Panc1 (cell line): Measurements from ENCODE around the gene KIF12. TPM values are rescaled to one million over a fixed set of nuclear protein-coding genes. Genes with fewer than 3 reads are reported as not detected.

Experiments used
- ATAC-seq: fragments of 200-7000 bp; cut with Tn5 transposase; 2 replicates; pipeline ENCODE4 v1.9.1; 2020; ENCODE audit warnings: mild to moderate bottlenecking, moderate library complexity
- BruUV-seq: library from RNA; stranded (reverse); fragments of 400-500 nt; replicated peaks from 2 replicates; lab custom pipeline; 2021; lab: Mats Ljungman, UMichigan
- CTCF ChIA-PET: fragments of 300-600 bp; sonication (Branson Sonifier 250); formaldehyde crosslinking; loops from one replicate; lab custom pipeline; 2022; ENCODE audit warnings: antibody characterized with exemption; lab: Charles Lee
- POLR2A ChIA-PET: fragments of 300-600 bp; sonication (Branson Sonifier 250); formaldehyde crosslinking; loops from one replicate; lab custom pipeline; 2022; ENCODE audit warnings: antibody characterized with exemption; lab: Charles Lee
- DNase-seq: peaks from one replicate; pipeline ENCODE4 v3.0.0-alpha.2; 2010; ENCODE audit warnings: low read depth, low spot score
- H3K27ac ChIP-seq: 2 replicates; pipeline ENCODE4 v1.5.1; 2011; ENCODE audit warnings: mild to moderate bottlenecking, low read length, inconsistent platforms
- H3K27me3 ChIP-seq: fragments of 200-500 bp; sonication (Bioruptor generic); 2 replicates; pipeline ENCODE4 v1.6.0; 2014; ENCODE audit warnings: low read length, inconsistent platforms; ENCODE audit not compliant: control insufficient read depth, insufficient read depth
- H3K36me3 ChIP-seq: fragments of 200-500 bp; sonication (Bioruptor generic); 2 replicates; pipeline ENCODE4 v1.5.1; 2014; ENCODE audit warnings: inconsistent platforms, mild to moderate bottlenecking, low read length, moderate library complexity; ENCODE audit not compliant: control insufficient read depth, insufficient read depth
- H3K4me1 ChIP-seq: 2 replicates; pipeline ENCODE4 v1.5.1; 2011; ENCODE audit warnings: inconsistent platforms, mild to moderate bottlenecking, low read length, moderate library complexity; ENCODE audit not compliant: control insufficient read depth, insufficient read depth
- H3K4me3 ChIP-seq, 2 experiments: 2 replicates each; pipeline ENCODE4 v1.5.1; 2011 to 2012; ENCODE audit warnings: low read depth in 2 of 2, low read length in 2 of 2, mild to moderate bottlenecking in 2 of 2, inconsistent platforms in 1 of 2, moderate library complexity in 1 of 2
- H3K9me3 ChIP-seq: fragments of 200-500 bp; sonication (Bioruptor generic); 2 replicates; pipeline ENCODE4 v1.5.1; 2014; ENCODE audit warnings: low read depth, mild to moderate bottlenecking, inconsistent platforms, low read length, moderate library complexity; ENCODE audit not compliant: control insufficient read depth, insufficient read depth
- POLR2AphosphoS5 ChIP-seq: IDR thresholded peaks from 2 replicates; pipeline ENCODE4 v1.6.1; 2012; ENCODE audit warnings: mild to moderate bottlenecking, low read depth, low read length, moderate library complexity
- SIN3A ChIP-seq: IDR thresholded peaks from 2 replicates; pipeline ENCODE4 v1.6.1; 2012; ENCODE audit warnings: low read depth, mild to moderate bottlenecking, low read length, moderate library complexity, borderline replicate concordance; ENCODE audit not compliant: insufficient read depth
- TCF7L2 ChIP-seq: IDR thresholded peaks from 2 replicates; pipeline ENCODE4 v1.6.1; 2011; ENCODE audit warnings: mild to moderate bottlenecking, low read depth, low read length, inconsistent platforms
- in situ Hi-C: cut with HindIII; loops from 2 replicates; pipeline ENCODE4 v1.10.0; 2016; ENCODE audit warnings: low sequenced_read_pairs, low pct_unique_long_range_greater_than_20kb
- intact Hi-C: fragments of 100-400 bp; cut with micrococcal nuclease; formaldehyde crosslinking; loops from one replicate; pipeline ENCODE4 v1.10.0; 2022; ENCODE audit not compliant: unreplicated experiment
- total RNA-seq: library from RNA; stranded (reverse); gene quantifications from one replicate; pipeline ENCODE4 v1.2.1, GENCODE V29; 2021; ENCODE audit not compliant: unreplicated experiment
- TF ChIP-seq, protein P1 (sequence below): fragments of 450-650 bp; IDR thresholded peaks from 2 replicates; pipeline ENCODE4 v1.5.1; 2017; ENCODE audit warnings: mild to moderate bottlenecking
- TF ChIP-seq, protein P2 (sequence below), 2 experiments: IDR thresholded peaks; 2 replicates each; pipeline ENCODE4 v1.6.1; 2011 to 2012; ENCODE audit warnings: low read depth in 2 of 2, control low read depth in 1 of 2, low read length in 1 of 2, mild to moderate bottlenecking in 1 of 2, moderate library complexity in 1 of 2; ENCODE audit not compliant: insufficient read depth in 1 of 2

KIF12 gene
- total RNA-seq, 1 experiment from 2014 or later = 0.87 TPM

DNA sequence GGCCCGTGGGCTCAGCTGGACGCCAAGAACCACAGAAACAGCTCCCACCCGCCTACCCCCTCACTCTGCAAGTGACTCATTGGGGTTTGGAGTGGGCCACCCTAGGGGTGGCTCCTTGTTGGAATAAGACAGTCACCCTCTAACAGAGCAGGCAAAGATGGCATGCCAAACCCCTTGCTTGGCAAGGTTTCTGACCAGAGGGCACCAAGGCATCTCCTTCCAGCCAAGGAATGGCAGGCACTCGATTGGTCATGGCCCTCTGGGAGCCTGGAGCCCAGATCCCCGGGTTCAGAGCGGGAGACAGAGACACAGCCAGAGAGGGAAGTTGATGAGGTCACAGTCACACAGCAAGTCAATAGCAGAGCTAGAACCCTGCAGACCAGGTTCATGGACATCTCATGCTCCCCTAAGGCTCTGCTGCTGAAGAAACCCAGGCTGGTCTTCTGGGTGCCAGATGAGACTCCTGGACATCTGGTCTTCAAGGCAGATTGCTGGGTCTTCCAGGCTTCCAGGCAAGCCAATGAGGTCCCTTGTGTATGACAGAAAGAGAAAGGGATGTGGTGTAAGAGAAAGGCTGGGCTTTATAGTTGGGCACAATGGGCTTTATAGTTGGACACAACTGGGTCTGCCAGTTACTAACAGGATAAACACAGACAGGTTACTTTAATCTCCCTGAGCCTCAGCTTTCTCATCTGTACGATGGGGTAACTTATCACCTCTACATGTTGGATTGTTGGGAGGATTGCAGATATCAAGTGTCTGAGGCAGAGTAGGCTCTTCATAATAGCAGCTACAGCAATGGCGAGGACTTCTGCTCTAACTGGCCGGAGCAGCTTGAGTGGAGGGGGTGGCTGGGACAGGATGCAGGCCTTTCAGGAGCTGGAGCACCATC is 23.3 kb upstream of the KIF12 start:
- no peak overlapping the region for H3K4me3 ChIP-seq
- ChIA-PET CTCF (no interaction called here), POLR2A (no interaction called here)
- in situ Hi-C loops = no loop called here
- TF ChIP-seq, protein P1, sequence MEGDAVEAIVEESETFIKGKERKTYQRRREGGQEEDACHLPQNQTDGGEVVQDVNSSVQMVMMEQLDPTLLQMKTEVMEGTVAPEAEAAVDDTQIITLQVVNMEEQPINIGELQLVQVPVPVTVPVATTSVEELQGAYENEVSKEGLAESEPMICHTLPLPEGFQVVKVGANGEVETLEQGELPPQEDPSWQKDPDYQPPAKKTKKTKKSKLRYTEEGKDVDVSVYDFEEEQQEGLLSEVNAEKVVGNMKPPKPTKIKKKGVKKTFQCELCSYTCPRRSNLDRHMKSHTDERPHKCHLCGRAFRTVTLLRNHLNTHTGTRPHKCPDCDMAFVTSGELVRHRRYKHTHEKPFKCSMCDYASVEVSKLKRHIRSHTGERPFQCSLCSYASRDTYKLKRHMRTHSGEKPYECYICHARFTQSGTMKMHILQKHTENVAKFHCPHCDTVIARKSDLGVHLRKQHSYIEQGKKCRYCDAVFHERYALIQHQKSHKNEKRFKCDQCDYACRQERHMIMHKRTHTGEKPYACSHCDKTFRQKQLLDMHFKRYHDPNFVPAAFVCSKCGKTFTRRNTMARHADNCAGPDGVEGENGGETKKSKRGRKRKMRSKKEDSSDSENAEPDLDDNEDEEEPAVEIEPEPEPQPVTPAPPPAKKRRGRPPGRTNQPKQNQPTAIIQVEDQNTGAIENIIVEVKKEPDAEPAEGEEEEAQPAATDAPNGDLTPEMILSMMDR = no peak
- H3K36me3 ChIP-seq = no peaks in the 10 kb centered on the region
- no peak for ATAC-seq
- intact Hi-C loops = no loop called here
- no TSS peak for BruUV-seq
- no peak for DNase-seq
- no peaks in the 10 kb centered on the region for H3K9me3 ChIP-seq
- H3K27ac ChIP-seq = no peak overlapping the region
- no peaks in the 10 kb centered on the region for H3K4me1 ChIP-seq
- H3K27me3 ChIP-seq = no peaks in the 10 kb centered on the region; the same call in 1 of the 2 replicates

DNA sequence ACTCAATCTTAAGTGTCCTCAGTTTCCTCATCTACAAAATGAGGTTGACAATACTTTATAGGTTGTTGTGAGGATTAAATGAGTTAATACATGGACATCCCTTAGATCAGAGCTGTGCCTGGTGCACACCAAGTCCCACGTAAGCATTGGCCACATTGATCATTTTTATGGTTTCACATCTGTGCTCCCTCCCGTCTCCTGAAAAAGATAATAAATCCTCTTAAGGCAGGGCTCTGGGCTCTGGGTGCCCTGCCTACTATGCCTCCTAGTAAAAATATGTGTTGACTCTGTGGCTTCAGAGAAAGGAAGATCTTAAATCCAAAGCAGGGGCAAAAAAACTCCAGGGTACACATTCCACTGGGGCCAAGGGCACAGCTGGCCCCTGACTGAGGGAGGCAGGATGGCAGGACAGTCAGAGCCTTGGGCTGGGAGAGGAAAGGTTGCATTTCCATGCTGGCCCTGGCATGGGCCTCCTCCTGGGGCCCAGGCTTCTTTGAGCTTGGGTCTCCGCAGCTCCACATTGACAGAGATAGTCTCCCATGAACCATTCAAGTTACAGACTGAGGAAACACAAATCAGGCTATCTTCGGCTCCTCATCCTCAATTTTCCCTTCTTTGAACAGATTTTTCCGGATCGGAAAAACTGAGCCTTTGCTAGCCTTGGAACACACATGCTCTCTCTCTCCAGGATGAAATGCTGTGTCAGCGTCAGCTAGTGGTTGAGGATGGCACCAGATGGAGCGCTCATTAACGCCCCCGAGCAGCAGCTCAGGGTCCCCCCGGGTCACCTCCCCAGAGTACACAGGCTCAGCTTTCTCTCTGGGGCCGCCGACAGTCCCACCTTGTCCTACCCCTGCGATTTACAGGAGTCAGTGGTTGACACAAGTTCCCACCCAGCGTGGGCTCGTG is 22.4 kb upstream of the KIF12 start:
- in situ Hi-C loops (no loop called here), intact Hi-C loops (no loop called here)
- H3K27ac ChIP-seq = no peak overlapping the region
- no peak for ATAC-seq
- TF ChIP-seq POLR2AphosphoS5 = no peak
- TF ChIP-seq, protein P1 = no peak
- TF ChIP-seq TCF7L2 = no peak
- no peak for TF ChIP-seq SIN3A
- no peak overlapping the region for H3K4me3 ChIP-seq
- POLR2A ChIA-PET = no interaction called here
- no TSS peak for BruUV-seq
- no peaks in the 10 kb centered on the region for H3K36me3 ChIP-seq
- no peak for DNase-seq
- H3K27me3 ChIP-seq = no peaks in the 10 kb centered on the region; the same call in 1 of the 2 replicates
- H3K9me3 ChIP-seq = no peaks in the 10 kb centered on the region
- H3K4me1 ChIP-seq = no peaks in the 10 kb centered on the region
- CTCF ChIA-PET = no interaction called here

DNA sequence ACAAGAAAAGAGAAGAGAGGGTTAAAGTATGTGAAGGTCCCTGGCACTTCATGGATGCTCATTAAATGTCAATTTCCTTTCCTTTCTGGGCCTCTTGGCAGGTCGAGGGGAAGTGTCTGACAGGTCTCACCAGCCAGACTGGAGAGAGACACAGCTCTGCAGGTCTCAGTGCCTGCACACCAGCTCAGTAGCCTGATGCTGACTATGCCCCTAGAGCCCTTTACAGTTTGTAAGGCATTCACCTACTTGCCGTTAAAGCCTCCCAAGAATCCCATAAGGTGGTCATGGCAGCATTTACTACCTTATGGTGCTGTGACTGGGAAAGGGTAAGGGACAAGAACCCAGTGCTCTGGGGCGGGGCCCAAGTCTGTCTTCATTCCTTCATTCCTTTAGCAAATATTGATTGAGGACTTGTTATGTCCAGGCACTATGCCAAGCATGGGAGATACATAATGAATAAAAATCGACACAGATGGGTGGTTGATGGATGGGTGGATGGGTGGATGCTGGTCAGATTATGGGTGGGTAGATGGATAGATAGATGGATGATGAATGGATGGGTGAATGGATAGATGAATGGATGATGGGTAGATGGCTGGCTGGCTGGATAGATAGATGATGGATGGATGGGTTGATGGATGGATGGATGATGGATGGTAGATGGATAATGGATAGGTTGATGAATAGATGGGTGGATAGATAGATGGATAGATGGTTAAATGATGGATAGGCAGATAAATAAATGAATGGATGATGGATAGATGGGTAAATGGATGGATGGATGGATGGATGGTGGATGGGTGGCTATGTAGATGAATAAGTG is 21.3 kb upstream of the KIF12 start:
- no peaks in the 10 kb centered on the region for H3K4me1 ChIP-seq
- no peaks in the 10 kb centered on the region for H3K36me3 ChIP-seq
- no peaks in the 10 kb centered on the region for H3K9me3 ChIP-seq
- no peaks in the 10 kb centered on the region; the same call in 1 of the 2 replicates for H3K27me3 ChIP-seq
- ChIA-PET POLR2A (no interaction called here), CTCF (no interaction called here)
- ATAC-seq (no peak), DNase-seq (no peak)
- H3K4me3 ChIP-seq = no peak overlapping the region
- TF ChIP-seq, protein P2, sequence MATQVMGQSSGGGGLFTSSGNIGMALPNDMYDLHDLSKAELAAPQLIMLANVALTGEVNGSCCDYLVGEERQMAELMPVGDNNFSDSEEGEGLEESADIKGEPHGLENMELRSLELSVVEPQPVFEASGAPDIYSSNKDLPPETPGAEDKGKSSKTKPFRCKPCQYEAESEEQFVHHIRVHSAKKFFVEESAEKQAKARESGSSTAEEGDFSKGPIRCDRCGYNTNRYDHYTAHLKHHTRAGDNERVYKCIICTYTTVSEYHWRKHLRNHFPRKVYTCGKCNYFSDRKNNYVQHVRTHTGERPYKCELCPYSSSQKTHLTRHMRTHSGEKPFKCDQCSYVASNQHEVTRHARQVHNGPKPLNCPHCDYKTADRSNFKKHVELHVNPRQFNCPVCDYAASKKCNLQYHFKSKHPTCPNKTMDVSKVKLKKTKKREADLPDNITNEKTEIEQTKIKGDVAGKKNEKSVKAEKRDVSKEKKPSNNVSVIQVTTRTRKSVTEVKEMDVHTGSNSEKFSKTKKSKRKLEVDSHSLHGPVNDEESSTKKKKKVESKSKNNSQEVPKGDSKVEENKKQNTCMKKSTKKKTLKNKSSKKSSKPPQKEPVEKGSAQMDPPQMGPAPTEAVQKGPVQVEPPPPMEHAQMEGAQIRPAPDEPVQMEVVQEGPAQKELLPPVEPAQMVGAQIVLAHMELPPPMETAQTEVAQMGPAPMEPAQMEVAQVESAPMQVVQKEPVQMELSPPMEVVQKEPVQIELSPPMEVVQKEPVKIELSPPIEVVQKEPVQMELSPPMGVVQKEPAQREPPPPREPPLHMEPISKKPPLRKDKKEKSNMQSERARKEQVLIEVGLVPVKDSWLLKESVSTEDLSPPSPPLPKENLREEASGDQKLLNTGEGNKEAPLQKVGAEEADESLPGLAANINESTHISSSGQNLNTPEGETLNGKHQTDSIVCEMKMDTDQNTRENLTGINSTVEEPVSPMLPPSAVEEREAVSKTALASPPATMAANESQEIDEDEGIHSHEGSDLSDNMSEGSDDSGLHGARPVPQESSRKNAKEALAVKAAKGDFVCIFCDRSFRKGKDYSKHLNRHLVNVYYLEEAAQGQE (IDR thresholded peaks at IDR 0.05; ENCODE audit: insufficient read depth in 1 of 2, low read depth in 2 of 2, low read length in 1 of 2) = no peak
- TF ChIP-seq SIN3A (no peak), TCF7L2 (no peak), POLR2AphosphoS5 (no peak)
- TF ChIP-seq, protein P1 = no peak
- intact Hi-C loops = no loop called here
- no TSS peak for BruUV-seq
- no peak overlapping the region for H3K27ac ChIP-seq
- in situ Hi-C loops = no loop called here
